K562 (cell line): ENCODE data around the gene ABCA4.

Source experiments
- ARNT ChIP-seq, 2 experiments: fragments of 450-650 bp; IDR thresholded peaks; 2 replicates each; pipeline ENCODE4 v1.6.1; 2016; ENCODE audit warnings: mild to moderate bottlenecking in 1 of 2
- POLR2AphosphoS5 ChIP-seq: IDR thresholded peaks from 2 replicates; pipeline ENCODE4 v1.6.1; 2011; ENCODE audit warnings: mild to moderate bottlenecking, low read depth, low read length, moderate library complexity; ENCODE audit not compliant: control insufficient read depth, insufficient read depth
- RBBP5 ChIP-seq: fragments of 200-600 bp; sonication (generic); IDR thresholded peaks from 2 replicates; pipeline ENCODE4 v1.6.1; 2012; ENCODE audit warnings: borderline replicate concordance, mild to moderate bottlenecking, low read length, control low read depth, inconsistent platforms; ENCODE audit not compliant: insufficient read depth, poor library complexity, severe bottlenecking
- RFX5 ChIP-seq: IDR thresholded peaks from 2 replicates; pipeline ENCODE4 v1.6.1; 2011; ENCODE audit warnings: low read depth, mild to moderate bottlenecking, improper control_type of control experiment, low read length
- RNF2 ChIP-seq: sonication (generic); IDR thresholded peaks from 2 replicates; pipeline ENCODE4 v1.6.1; 2016
- TCF7 ChIP-seq: sonication (generic); IDR thresholded peaks from 2 replicates; pipeline ENCODE4 v1.6.1; 2016; ENCODE audit warnings: antibody characterized with exemption, borderline replicate concordance
- TRIM24 ChIP-seq, 2 experiments: fragments of 450-650 bp; IDR thresholded peaks; 2 replicates each; pipeline ENCODE4 v1.6.1; 2016
- TF ChIP-seq, protein P1 (sequence below): fragments of 200-600 bp; sonication (generic); IDR thresholded peaks from one replicate; pipeline ENCODE4 v1.6.1; 2012; ENCODE audit warnings: mild to moderate bottlenecking, low read depth, low read length, inconsistent platforms
- TF ChIP-seq, protein P2 (sequence below): IDR thresholded peaks from 2 replicates; pipeline ENCODE4 v1.6.1; 2012; ENCODE audit warnings: low read depth, low read length, improper control_type of control experiment, borderline replicate concordance
- TF ChIP-seq, protein P3 (sequence below), 3 experiments: IDR thresholded peaks in 2 of 3; conservative IDR thresholded peaks in 1 of 3; 2 replicates each; pipeline ENCODE4 v1.5.1; 2011 to 2012; ENCODE audit warnings: low read length in 3 of 3, mild to moderate bottlenecking in 3 of 3, control low read depth in 2 of 3, improper control_type of control experiment in 1 of 3, inconsistent platforms in 1 of 3, low read depth in 1 of 3, mixed read lengths in 1 of 3, moderate library complexity in 1 of 3; ENCODE audit not compliant: insufficient read depth in 2 of 3

DNA sequence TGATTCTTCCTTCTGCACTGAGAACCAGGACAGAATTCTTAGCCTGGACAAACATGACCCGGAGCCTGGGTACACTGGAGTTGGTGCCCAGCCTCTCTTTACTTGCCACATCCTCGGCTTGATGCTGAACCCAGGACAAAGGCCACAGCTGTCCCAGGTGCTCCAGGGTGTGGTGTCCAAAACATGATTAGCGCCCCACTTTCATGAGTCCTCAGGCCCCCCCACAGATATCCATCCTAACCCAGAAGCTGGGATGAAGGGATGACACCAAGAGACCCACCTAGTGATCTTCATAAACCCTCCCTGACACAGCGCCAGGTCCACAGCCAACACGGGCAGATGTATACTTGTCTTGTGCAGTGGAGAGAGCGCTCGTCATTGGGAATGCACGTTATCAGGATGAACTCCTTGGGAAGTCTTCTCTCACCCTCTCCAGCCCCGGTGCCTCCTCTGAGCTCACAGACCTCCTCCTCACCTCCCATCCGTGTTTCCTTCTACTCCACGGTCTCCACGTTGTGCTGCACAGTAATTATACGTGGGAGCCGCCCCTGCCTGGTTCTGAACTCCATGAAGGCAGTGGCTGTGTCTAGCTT, 3.6 kb downstream of the ABCA4 start:
- no peak for TF ChIP-seq TCF7
- TF ChIP-seq, protein P1, sequence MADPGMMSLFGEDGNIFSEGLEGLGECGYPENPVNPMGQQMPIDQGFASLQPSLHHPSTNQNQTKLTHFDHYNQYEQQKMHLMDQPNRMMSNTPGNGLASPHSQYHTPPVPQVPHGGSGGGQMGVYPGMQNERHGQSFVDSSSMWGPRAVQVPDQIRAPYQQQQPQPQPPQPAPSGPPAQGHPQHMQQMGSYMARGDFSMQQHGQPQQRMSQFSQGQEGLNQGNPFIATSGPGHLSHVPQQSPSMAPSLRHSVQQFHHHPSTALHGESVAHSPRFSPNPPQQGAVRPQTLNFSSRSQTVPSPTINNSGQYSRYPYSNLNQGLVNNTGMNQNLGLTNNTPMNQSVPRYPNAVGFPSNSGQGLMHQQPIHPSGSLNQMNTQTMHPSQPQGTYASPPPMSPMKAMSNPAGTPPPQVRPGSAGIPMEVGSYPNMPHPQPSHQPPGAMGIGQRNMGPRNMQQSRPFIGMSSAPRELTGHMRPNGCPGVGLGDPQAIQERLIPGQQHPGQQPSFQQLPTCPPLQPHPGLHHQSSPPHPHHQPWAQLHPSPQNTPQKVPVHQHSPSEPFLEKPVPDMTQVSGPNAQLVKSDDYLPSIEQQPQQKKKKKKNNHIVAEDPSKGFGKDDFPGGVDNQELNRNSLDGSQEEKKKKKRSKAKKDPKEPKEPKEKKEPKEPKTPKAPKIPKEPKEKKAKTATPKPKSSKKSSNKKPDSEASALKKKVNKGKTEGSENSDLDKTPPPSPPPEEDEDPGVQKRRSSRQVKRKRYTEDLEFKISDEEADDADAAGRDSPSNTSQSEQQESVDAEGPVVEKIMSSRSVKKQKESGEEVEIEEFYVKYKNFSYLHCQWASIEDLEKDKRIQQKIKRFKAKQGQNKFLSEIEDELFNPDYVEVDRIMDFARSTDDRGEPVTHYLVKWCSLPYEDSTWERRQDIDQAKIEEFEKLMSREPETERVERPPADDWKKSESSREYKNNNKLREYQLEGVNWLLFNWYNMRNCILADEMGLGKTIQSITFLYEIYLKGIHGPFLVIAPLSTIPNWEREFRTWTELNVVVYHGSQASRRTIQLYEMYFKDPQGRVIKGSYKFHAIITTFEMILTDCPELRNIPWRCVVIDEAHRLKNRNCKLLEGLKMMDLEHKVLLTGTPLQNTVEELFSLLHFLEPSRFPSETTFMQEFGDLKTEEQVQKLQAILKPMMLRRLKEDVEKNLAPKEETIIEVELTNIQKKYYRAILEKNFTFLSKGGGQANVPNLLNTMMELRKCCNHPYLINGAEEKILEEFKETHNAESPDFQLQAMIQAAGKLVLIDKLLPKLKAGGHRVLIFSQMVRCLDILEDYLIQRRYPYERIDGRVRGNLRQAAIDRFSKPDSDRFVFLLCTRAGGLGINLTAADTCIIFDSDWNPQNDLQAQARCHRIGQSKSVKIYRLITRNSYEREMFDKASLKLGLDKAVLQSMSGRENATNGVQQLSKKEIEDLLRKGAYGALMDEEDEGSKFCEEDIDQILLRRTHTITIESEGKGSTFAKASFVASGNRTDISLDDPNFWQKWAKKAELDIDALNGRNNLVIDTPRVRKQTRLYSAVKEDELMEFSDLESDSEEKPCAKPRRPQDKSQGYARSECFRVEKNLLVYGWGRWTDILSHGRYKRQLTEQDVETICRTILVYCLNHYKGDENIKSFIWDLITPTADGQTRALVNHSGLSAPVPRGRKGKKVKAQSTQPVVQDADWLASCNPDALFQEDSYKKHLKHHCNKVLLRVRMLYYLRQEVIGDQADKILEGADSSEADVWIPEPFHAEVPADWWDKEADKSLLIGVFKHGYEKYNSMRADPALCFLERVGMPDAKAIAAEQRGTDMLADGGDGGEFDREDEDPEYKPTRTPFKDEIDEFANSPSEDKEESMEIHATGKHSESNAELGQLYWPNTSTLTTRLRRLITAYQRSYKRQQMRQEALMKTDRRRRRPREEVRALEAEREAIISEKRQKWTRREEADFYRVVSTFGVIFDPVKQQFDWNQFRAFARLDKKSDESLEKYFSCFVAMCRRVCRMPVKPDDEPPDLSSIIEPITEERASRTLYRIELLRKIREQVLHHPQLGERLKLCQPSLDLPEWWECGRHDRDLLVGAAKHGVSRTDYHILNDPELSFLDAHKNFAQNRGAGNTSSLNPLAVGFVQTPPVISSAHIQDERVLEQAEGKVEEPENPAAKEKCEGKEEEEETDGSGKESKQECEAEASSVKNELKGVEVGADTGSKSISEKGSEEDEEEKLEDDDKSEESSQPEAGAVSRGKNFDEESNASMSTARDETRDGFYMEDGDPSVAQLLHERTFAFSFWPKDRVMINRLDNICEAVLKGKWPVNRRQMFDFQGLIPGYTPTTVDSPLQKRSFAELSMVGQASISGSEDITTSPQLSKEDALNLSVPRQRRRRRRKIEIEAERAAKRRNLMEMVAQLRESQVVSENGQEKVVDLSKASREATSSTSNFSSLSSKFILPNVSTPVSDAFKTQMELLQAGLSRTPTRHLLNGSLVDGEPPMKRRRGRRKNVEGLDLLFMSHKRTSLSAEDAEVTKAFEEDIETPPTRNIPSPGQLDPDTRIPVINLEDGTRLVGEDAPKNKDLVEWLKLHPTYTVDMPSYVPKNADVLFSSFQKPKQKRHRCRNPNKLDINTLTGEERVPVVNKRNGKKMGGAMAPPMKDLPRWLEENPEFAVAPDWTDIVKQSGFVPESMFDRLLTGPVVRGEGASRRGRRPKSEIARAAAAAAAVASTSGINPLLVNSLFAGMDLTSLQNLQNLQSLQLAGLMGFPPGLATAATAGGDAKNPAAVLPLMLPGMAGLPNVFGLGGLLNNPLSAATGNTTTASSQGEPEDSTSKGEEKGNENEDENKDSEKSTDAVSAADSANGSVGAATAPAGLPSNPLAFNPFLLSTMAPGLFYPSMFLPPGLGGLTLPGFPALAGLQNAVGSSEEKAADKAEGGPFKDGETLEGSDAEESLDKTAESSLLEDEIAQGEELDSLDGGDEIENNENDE: no peak
- TF ChIP-seq RBBP5: no peak
- no peak for TF ChIP-seq RNF2
- TF ChIP-seq, protein P2, sequence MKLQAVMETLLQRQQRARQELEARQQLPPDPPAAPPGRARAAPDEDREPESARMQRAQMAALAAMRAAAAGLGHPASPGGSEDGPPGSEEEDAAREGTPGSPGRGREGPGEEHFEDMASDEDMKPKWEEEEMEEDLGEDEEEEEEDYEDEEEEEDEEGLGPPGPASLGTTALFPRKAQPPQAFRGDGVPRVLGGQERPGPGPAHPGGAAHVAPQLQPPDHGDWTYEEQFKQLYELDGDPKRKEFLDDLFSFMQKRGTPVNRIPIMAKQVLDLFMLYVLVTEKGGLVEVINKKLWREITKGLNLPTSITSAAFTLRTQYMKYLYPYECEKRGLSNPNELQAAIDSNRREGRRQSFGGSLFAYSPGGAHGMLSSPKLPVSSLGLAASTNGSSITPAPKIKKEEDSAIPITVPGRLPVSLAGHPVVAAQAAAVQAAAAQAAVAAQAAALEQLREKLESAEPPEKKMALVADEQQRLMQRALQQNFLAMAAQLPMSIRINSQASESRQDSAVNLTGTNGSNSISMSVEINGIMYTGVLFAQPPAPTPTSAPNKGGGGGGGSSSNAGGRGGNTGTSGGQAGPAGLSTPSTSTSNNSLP: no peak
- TF ChIP-seq, protein P3, sequence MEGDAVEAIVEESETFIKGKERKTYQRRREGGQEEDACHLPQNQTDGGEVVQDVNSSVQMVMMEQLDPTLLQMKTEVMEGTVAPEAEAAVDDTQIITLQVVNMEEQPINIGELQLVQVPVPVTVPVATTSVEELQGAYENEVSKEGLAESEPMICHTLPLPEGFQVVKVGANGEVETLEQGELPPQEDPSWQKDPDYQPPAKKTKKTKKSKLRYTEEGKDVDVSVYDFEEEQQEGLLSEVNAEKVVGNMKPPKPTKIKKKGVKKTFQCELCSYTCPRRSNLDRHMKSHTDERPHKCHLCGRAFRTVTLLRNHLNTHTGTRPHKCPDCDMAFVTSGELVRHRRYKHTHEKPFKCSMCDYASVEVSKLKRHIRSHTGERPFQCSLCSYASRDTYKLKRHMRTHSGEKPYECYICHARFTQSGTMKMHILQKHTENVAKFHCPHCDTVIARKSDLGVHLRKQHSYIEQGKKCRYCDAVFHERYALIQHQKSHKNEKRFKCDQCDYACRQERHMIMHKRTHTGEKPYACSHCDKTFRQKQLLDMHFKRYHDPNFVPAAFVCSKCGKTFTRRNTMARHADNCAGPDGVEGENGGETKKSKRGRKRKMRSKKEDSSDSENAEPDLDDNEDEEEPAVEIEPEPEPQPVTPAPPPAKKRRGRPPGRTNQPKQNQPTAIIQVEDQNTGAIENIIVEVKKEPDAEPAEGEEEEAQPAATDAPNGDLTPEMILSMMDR (IDR thresholded peaks at IDR 0.05 in 2 of 3, conservative IDR thresholded peaks at IDR 0.05 in 1 of 3; ENCODE audit: insufficient read depth in 2 of 3, low read depth in 1 of 3, low read length in 3 of 3): no peak
- no peak for TF ChIP-seq RFX5
- no peak for TF ChIP-seq POLR2AphosphoS5
- no peak for TF ChIP-seq TRIM24 (IDR thresholded peaks at IDR 0.05)
- no peak for TF ChIP-seq ARNT (IDR thresholded peaks at IDR 0.05)
